WTC11 (cell line): Measurements from ENCODE around the gene RFK. TPM values are rescaled to one million over a fixed set of nuclear protein-coding genes. Genes with fewer than 3 reads are reported as not detected.

Experiments
- ATAC-seq: fragments of 200-7000 bp; cut with Tn5 transposase; 2 replicates; pipeline ENCODE4 v1.10.0; 2021; ENCODE audit warnings: mild to moderate bottlenecking, moderate library complexity
- CTCF ChIA-PET: fragments of 300-600 bp; sonication (Branson Sonifier 250); formaldehyde crosslinking; loops from one replicate; lab custom pipeline; 2021; ENCODE audit warnings: antibody characterized with exemption; lab: Charles Lee
- POLR2A ChIA-PET: fragments of 350-600 bp; sonication (Branson Sonifier 250); formaldehyde crosslinking; loops from one replicate; lab custom pipeline; 2021; ENCODE audit warnings: antibody characterized with exemption; lab: Charles Lee
- DNase-seq: peaks from one replicate; pipeline ENCODE4 v3.0.0; 2021; ENCODE audit warnings: low spot score
- H3K27ac Mint-ChIP-seq: 2 replicates; pipeline ENCODE4 v1.8.0; 2021; ENCODE audit warnings: mixed read lengths
- H3K27me3 Mint-ChIP-seq: 2 replicates; pipeline ENCODE4 v1.8.0; 2021; ENCODE audit warnings: low read depth, mild to moderate bottlenecking, moderate library complexity, mixed read lengths
- H3K36me3 Mint-ChIP-seq: 2 replicates; pipeline ENCODE4 v1.8.0; 2021; ENCODE audit warnings: mixed read lengths
- H3K4me1 Mint-ChIP-seq: 2 replicates; pipeline ENCODE4 v1.8.0; 2022; ENCODE audit warnings: mixed read lengths
- H3K4me3 Mint-ChIP-seq: 2 replicates; pipeline ENCODE4 v1.8.0; 2021; ENCODE audit warnings: mild to moderate bottlenecking, moderate library complexity, mixed read lengths
- H3K9me3 Mint-ChIP-seq: 2 replicates; pipeline ENCODE4 v1.8.0; 2021; ENCODE audit warnings: mixed read lengths
- ATF1 ChIP-seq: sonication (generic); formaldehyde crosslinking; IDR thresholded peaks from 2 replicates; pipeline ENCODE4 v1.8.1; 2023; ENCODE audit warnings: mild to moderate bottlenecking, moderate library complexity, missing genetic modification reagents
- CREB1 ChIP-seq: sonication (generic); formaldehyde crosslinking; IDR thresholded peaks from 2 replicates; pipeline ENCODE4 v1.8.0; 2023; ENCODE audit warnings: mild to moderate bottlenecking, missing genetic modification reagents
- CTCF ChIP-seq: fragments of 200-600 bp; IDR thresholded peaks from 2 replicates; pipeline ENCODE4 v1.8.0; 2022; ENCODE audit warnings: antibody characterized with exemption
- ELF4 ChIP-seq: sonication (generic); formaldehyde crosslinking; IDR thresholded peaks from 2 replicates; pipeline ENCODE4 v1.8.1; 2022; ENCODE audit warnings: low read depth, mild to moderate bottlenecking, moderate library complexity, missing genetic modification reagents
- FOXP4 ChIP-seq: sonication (generic); formaldehyde crosslinking; IDR thresholded peaks from 2 replicates; pipeline ENCODE4 v1.8.0; 2022; ENCODE audit warnings: mild to moderate bottlenecking, missing genetic modification reagents
- GABPB1 ChIP-seq: sonication (generic); formaldehyde crosslinking; IDR thresholded peaks from 2 replicates; pipeline ENCODE4 v1.8.1; 2023; ENCODE audit warnings: mild to moderate bottlenecking, missing genetic modification reagents
- HMGA2 ChIP-seq: fragments of 250-450 bp; sonication (Bioruptor Pico); IDR thresholded peaks from 2 replicates; pipeline ENCODE4 v1.4.0; 2021; ENCODE audit warnings: mild to moderate bottlenecking, moderate library complexity
- KAT7 ChIP-seq: sonication (generic); formaldehyde crosslinking; IDR thresholded peaks from 2 replicates; pipeline ENCODE4 v1.8.1; 2023; ENCODE audit warnings: missing genetic modification reagents, mild to moderate bottlenecking, borderline replicate concordance
- MYBL2 ChIP-seq: sonication (generic); formaldehyde crosslinking; IDR thresholded peaks from 2 replicates; pipeline ENCODE4 v1.8.1; 2023; ENCODE audit warnings: mild to moderate bottlenecking, moderate library complexity, missing genetic modification reagents
- NFYB ChIP-seq: sonication (generic); formaldehyde crosslinking; conservative IDR thresholded peaks from 2 replicates; pipeline ENCODE4 v1.8.0; 2022; ENCODE audit warnings: low read depth, missing genetic modification reagents
- RORB ChIP-seq: fragments of 250-450 bp; sonication (Bioruptor Pico); IDR thresholded peaks from 2 replicates; pipeline ENCODE4 v1.9.0; 2021; ENCODE audit warnings: mild to moderate bottlenecking
- STAT6 ChIP-seq: sonication (generic); formaldehyde crosslinking; conservative IDR thresholded peaks from 2 replicates; pipeline ENCODE4 v1.8.1; 2023; ENCODE audit warnings: mild to moderate bottlenecking, low read depth, missing genetic modification reagents, moderate library complexity
- TCF7 ChIP-seq: sonication (generic); formaldehyde crosslinking; IDR thresholded peaks from 2 replicates; pipeline ENCODE4 v1.8.0; 2022; ENCODE audit warnings: mild to moderate bottlenecking, low read depth, missing genetic modification reagents, moderate library complexity
- TEAD1 ChIP-seq: sonication (generic); formaldehyde crosslinking; IDR thresholded peaks from 2 replicates; pipeline ENCODE4 v1.8.0; 2022; ENCODE audit warnings: mild to moderate bottlenecking, missing genetic modification reagents
- total RNA-seq: library from RNA; stranded (reverse); gene quantifications from 3 replicates; pipeline ENCODE4 v1.2.3, GENCODE V29; 2021
- TF ChIP-seq, protein P1 (sequence below): fragments of 250-450 bp; sonication (Bioruptor Pico); IDR thresholded peaks from 2 replicates; pipeline ENCODE4 v2.1.2; 2022; ENCODE audit warnings: mild to moderate bottlenecking, moderate library complexity
- TF ChIP-seq, protein P2 (sequence below): fragments of 250-450 bp; sonication (Bioruptor Pico); IDR thresholded peaks from 2 replicates; pipeline ENCODE4 v1.9.0; 2021; ENCODE audit warnings: moderate library complexity, mild to moderate bottlenecking, inconsistent platforms, borderline replicate concordance

RFK gene
- total RNA-seq, 1 experiment from 2014 or later: 14.9 TPM

DNA sequence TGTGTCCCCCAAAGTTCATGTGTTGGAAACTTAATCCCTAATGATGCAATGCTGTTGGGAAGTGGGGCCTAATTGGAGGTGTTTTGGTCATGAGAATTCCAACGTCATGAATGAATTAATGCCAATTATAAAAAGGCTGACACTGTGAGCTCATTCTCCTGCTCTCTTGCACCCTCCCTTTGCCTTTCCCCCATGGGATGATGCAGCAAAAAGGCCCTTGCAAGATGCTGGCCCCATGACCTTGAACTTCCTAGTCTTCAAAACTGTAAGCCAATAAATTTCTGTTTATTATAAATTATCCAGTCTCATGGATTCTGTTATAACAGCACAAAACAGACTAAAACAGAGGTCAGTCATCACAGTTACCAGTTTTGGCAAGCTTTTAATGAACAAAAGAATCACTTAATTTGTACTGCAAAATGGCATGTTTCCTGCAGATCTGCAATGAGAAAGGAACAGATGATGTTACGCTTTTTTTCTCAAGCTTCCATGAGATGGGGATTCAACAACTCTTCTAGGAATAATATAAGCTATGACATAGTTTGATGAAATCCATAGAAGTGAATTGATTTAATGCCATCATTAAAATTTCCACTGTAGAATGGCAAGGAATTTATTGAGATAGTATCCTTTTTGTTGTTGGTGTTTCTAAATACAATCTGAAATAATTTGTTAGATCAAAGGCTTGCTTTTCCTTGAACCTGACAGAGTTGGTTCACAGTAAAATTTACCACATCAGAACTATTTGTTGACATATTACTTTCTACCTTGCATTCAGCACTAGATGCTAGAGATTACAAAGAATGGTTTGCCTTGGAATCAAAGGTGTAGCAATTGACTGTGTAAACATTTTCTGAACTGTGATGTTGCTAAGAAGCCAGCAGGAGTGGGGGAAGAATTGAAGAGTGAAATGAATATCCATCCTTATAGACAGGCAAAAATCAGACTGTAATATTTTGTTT lies 29.3 kb upstream of the RFK start:
- Mint-ChIP-seq H3K27me3 (no peaks in the 10 kb centered on the region), H3K36me3 (no peaks in the 10 kb centered on the region), H3K9me3 (peaks cover 2% of the 10 kb centered on the region), H3K27ac (no peak overlapping the region), H3K4me1 (peaks cover 6% of the 10 kb centered on the region), H3K4me3 (no peak overlapping the region)
- ChIA-PET CTCF (interaction anchor here (0.6 kb wide), 1 partner anchor 1802 kb away, joined by 3 read pairs; no protein-coding TSS in a partner anchor), POLR2A (no interaction called here)
- 0 out of 2 replicates have a peak, but pooled peaks have one; percentile 28 for TF ChIP-seq GABPB1 (CRISPR knock-in tag)
- TF ChIP-seq KAT7: no peak
- DNase-seq (no peak), ATAC-seq (no peak)

- Mint-ChIP-seq H3K4me1 (peaks cover 34% of the 10 kb centered on the region), H3K9me3 (peaks cover 12% of the 10 kb centered on the region), H3K4me3 (no peak overlapping the region), H3K36me3 (no peaks in the 10 kb centered on the region), H3K27ac (no peak overlapping the region), H3K27me3 (peaks cover 7% of the 10 kb centered on the region; the same call in 1 of the 2 replicates)
- peak; percentile 67 for ATAC-seq
- ChIA-PET POLR2A (no interaction called here), CTCF (interaction anchor here (0.6 to 1.9 kb wide), 9 partner anchors 8 to 287 kb away, joined by 3 to 13 read pairs (median 4); partner anchors contain the start of gene RFK)
- TF ChIP-seq CTCF (peak; percentile 41; the same call in 1 of the 2 replicates), ATF1 (CRISPR knock-in tag) (no peak)
- DNase-seq: no peak
Measured at GRCh38 chr9:76419782-76420380, 25.7 kb upstream of the RFK start.

DNA sequence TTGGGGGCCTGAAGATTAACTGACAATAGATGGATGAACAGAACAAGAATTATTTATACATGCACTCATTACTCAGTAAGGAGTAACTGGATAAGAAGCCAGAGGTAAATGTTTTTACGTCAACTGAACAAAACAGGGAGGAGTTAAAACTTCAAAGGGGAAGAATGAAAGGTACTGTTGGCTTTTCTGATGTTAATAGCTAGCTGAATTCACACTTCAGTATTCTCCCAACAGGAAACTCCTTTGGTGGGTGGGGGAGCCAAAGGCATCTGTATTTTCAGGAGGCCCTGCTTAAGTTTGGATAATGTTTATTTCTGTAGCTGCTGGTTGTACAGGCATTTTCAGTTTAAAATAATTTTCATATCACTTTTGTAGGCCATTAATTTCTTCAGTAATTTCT lies 23.2 kb upstream of the RFK start:
- CTCF ChIA-PET: interaction anchor here (0.6 to 1.7 kb wide), 5 partner anchors 13 to 241 kb away, joined by 3 to 5 read pairs (median 4); partner anchors contain the start of gene GCNT1

More for the DNA sequence above, 23.2 kb upstream of the RFK start:
- ATAC-seq (peak; percentile 81), DNase-seq (no peak)
- POLR2A ChIA-PET: no interaction called here
- Mint-ChIP-seq H3K4me3 (no peak overlapping the region), H3K4me1 (peaks cover 41% of the 10 kb centered on the region), H3K27me3 (peaks cover 7% of the 10 kb centered on the region; the same call in 1 of the 2 replicates), H3K27ac (no peak overlapping the region; the same call in 1 of the 2 replicates), H3K9me3 (peaks cover 25% of the 10 kb centered on the region), H3K36me3 (peaks cover 8% of the 10 kb centered on the region)
- TF ChIP-seq TEAD1 (no peak), MYBL2 (no peak), STAT6 (CRISPR knock-in tag) (no peak), RORB (no peak), ELF4 (CRISPR knock-in tag) (no peak), FOXP4 (no peak), TCF7 (CRISPR knock-in tag) (no peak), NFYB (CRISPR knock-in tag) (no peak), HMGA2 (CRISPR knock-in tag) (no peak), CREB1 (CRISPR knock-in tag) (no peak)
- TF ChIP-seq, protein P1, sequence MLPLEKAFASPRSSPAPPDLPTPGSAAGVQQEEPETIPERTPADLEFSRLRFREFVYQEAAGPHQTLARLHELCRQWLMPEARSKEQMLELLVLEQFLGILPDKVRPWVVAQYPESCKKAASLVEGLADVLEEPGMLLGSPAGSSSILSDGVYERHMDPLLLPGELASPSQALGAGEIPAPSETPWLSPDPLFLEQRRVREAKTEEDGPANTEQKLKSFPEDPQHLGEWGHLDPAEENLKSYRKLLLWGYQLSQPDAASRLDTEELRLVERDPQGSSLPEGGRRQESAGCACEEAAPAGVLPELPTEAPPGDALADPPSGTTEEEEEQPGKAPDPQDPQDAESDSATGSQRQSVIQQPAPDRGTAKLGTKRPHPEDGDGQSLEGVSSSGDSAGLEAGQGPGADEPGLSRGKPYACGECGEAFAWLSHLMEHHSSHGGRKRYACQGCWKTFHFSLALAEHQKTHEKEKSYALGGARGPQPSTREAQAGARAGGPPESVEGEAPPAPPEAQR (CRISPR knock-in tag): no peak
- TF ChIP-seq, protein P2, sequence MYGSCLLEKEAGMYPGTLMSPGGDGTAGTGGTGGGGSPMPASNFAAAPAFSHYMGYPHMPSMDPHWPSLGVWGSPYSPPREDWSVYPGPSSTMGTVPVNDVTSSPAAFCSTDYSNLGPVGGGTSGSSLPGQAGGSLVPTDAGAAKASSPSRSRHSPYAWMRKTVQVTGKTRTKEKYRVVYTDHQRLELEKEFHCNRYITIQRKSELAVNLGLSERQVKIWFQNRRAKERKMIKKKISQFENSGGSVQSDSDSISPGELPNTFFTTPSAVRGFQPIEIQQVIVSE (CRISPR knock-in tag): no peak
